PC-3 (cell line): ENCODE measurements around the gene RIMBP2. TPM values are rescaled to one million over a fixed set of nuclear protein-coding genes. Genes with fewer than 3 reads are reported as not detected.

Experiments used
- ATAC-seq: fragments of 200-7000 bp; cut with Tn5 transposase; 2 replicates; pipeline ENCODE4 v1.9.1; 2020; ENCODE audit warnings: mild to moderate bottlenecking, moderate library complexity
- BruUV-seq: library from RNA; stranded (reverse); fragments of 400-500 nt; replicated peaks from 2 replicates; lab custom pipeline; 2021; lab: Mats Ljungman, UMichigan
- CTCF ChIA-PET: fragments of 300-600 bp; sonication (Branson Sonifier 250); formaldehyde crosslinking; loops from one replicate; lab custom pipeline; 2022; ENCODE audit warnings: antibody characterized with exemption; lab: Charles Lee
- POLR2A ChIA-PET: fragments of 300-600 bp; sonication (Branson Sonifier 250); formaldehyde crosslinking; loops from one replicate; lab custom pipeline; 2022; ENCODE audit warnings: antibody characterized with exemption; ENCODE audit not compliant: unreplicated experiment; lab: Charles Lee
- DNase-seq: peaks from one replicate; pipeline ENCODE4 v3.0.0-alpha.2; 2015
- H2AFZ ChIP-seq: fragments of 300-600 bp; sonication (generic); 2 replicates; pipeline ENCODE4 v1.6.0; 2016; ENCODE audit warnings: antibody characterized with exemption, low read length
- H3F3A ChIP-seq: fragments of 300-600 bp; sonication (generic); one replicate; pipeline ENCODE4 v1.6.0; 2017; ENCODE audit warnings: antibody characterized with exemption, low read length, control low read depth, mild to moderate bottlenecking; ENCODE audit not compliant: unreplicated experiment
- H3K27ac ChIP-seq: fragments of 300-600 bp; sonication (generic); 2 replicates; pipeline ENCODE4 v1.5.1; 2016; ENCODE audit warnings: mild to moderate bottlenecking, low read length
- H3K27me3 ChIP-seq: fragments of 300-600 bp; sonication (generic); 2 replicates; pipeline ENCODE4 v1.6.1; 2016; ENCODE audit warnings: low read length, mixed read lengths
- H3K36me3 ChIP-seq: fragments of 300-600 bp; sonication (generic); 2 replicates; pipeline ENCODE4 v1.6.1; 2016; ENCODE audit warnings: low read depth, mixed run types, low read length, mixed read lengths
- H3K4me1 ChIP-seq: fragments of 300-600 bp; sonication (generic); 2 replicates; pipeline ENCODE4 v1.5.1; 2016; ENCODE audit warnings: low read length; ENCODE audit not compliant: insufficient read depth
- H3K4me2 ChIP-seq: fragments of 300-600 bp; sonication (generic); 2 replicates; pipeline ENCODE4 v1.6.0; 2016; ENCODE audit warnings: low read length
- H3K4me3 ChIP-seq: fragments of 300-600 bp; sonication (generic); 2 replicates; pipeline ENCODE4 v1.5.1; 2016; ENCODE audit warnings: mild to moderate bottlenecking, low read length, mixed read lengths
- H3K79me2 ChIP-seq: fragments of 300-600 bp; sonication (generic); 2 replicates; pipeline ENCODE4 v1.6.1; 2017; ENCODE audit warnings: low read length, mixed read lengths
- H3K9ac ChIP-seq: fragments of 300-600 bp; sonication (generic); 2 replicates; pipeline ENCODE4 v1.6.0; 2016; ENCODE audit warnings: mild to moderate bottlenecking, low read length
- H3K9me2 ChIP-seq: fragments of 300-600 bp; sonication (generic); replicated peaks from 2 replicates; pipeline ENCODE4 v1.6.1; 2016; ENCODE audit warnings: mixed run types, low read length, mixed read lengths
- H3K9me3 ChIP-seq: fragments of 300-600 bp; sonication (generic); 2 replicates; pipeline ENCODE4 v1.6.1; 2016; ENCODE audit warnings: low read length, mixed read lengths
- H4K20me1 ChIP-seq: fragments of 300-600 bp; sonication (generic); 2 replicates; pipeline ENCODE4 v1.6.1; 2016; ENCODE audit warnings: low read length, mixed read lengths
- CTCF ChIP-seq: fragments of 300-600 bp; sonication (generic); conservative IDR thresholded peaks from 2 replicates; pipeline ENCODE4 v1.5.1; 2017; ENCODE audit warnings: antibody characterized with exemption, low read depth, mild to moderate bottlenecking, low read length
- EZH2 ChIP-seq: fragments of 300-600 bp; sonication (generic); IDR thresholded peaks from one replicate; pipeline ENCODE4 v1.6.1; 2017; ENCODE audit warnings: antibody characterized with exemption, mild to moderate bottlenecking, low read length; ENCODE audit not compliant: unreplicated experiment
- EZH2phosphoT487 ChIP-seq: fragments of 300-600 bp; sonication (generic); IDR thresholded peaks from 2 replicates; pipeline ENCODE4 v1.6.1; 2018; ENCODE audit warnings: mild to moderate bottlenecking, antibody characterized with exemption, low read length, borderline replicate concordance
- intact Hi-C: fragments of 100-400 bp; cut with micrococcal nuclease; formaldehyde crosslinking; loops from 2 replicates; pipeline ENCODE4 v1.9.0; 2023
- total RNA-seq: library from RNA; depleted of rRNA; stranded (reverse); fragments of >200 nt; gene quantifications from 2 replicates; pipeline ENCODE4 v1.2.3, GENCODE V29; 2014

The RIMBP2 gene
- total RNA-seq, 1 experiment from 2014 or later: not detected

GRCh38 chr12:130641533-130642184 lies 74.4 kb downstream of the RIMBP2 start:
- no peaks in the 10 kb centered on the region for H3K4me1 ChIP-seq
- H3K4me2 ChIP-seq: no peak overlapping the region
- H3K4me3 ChIP-seq: no peak overlapping the region
- DNase-seq (no peak), ATAC-seq (no peak)
- H3K9me2 ChIP-seq: no peaks in the 10 kb centered on the region
- no peak overlapping the region for H3K9ac ChIP-seq
- H3K27me3 ChIP-seq: no peaks in the 10 kb centered on the region
- no peak overlapping the region for H2AFZ ChIP-seq
- no peak overlapping the region for H3K27ac ChIP-seq
- no peaks in the 10 kb centered on the region for H3K79me2 ChIP-seq
- no peaks in the 10 kb centered on the region for H4K20me1 ChIP-seq
- H3K9me3 ChIP-seq: no peaks in the 10 kb centered on the region
- TF ChIP-seq CTCF (no peak), EZH2phosphoT487 (no peak), EZH2 (no peak)
- no peaks in the 10 kb centered on the region for H3K36me3 ChIP-seq
- ChIA-PET POLR2A (no interaction called here), CTCF (no interaction called here)
- no TSS peak for BruUV-seq
- intact Hi-C loops: no loop called here
- no peaks in the 10 kb centered on the region for H3F3A ChIP-seq

GRCh38 chr12:130640901-130641300 lies 75.2 kb downstream of the RIMBP2 start:
- no peak for DNase-seq
- intact Hi-C loops: no loop called here
- no peak for TF ChIP-seq EZH2phosphoT487
- no peak for TF ChIP-seq CTCF
- TF ChIP-seq EZH2: no peak
- no peaks in the 10 kb centered on the region for H3K79me2 ChIP-seq
- no peak overlapping the region for H3K27ac ChIP-seq
- ChIA-PET POLR2A (no interaction called here), CTCF (no interaction called here)
- no peaks in the 10 kb centered on the region for H3K36me3 ChIP-seq
- no peak overlapping the region for H3K4me2 ChIP-seq
- no peaks in the 10 kb centered on the region for H3K9me3 ChIP-seq
- no peaks in the 10 kb centered on the region for H3K27me3 ChIP-seq
- no peaks in the 10 kb centered on the region for H3K4me1 ChIP-seq
- BruUV-seq: no TSS peak
- H3K9ac ChIP-seq: no peak overlapping the region
- no peak for ATAC-seq
- H3F3A ChIP-seq: no peaks in the 10 kb centered on the region
- H2AFZ ChIP-seq: no peak overlapping the region
- H3K4me3 ChIP-seq: no peak overlapping the region
- no peaks in the 10 kb centered on the region for H3K9me2 ChIP-seq
- no peaks in the 10 kb centered on the region for H4K20me1 ChIP-seq

- Histone ChIP-seq H3K27me3 (no peaks in the 10 kb centered on the region), H3K9ac (no peak overlapping the region), H3K4me3 (no peak overlapping the region), H3F3A (no peaks in the 10 kb centered on the region), H3K9me3 (no peaks in the 10 kb centered on the region), H3K79me2 (no peaks in the 10 kb centered on the region), H4K20me1 (no peaks in the 10 kb centered on the region), H3K4me1 (no peaks in the 10 kb centered on the region), H3K36me3 (no peaks in the 10 kb centered on the region), H2AFZ (no peak overlapping the region), H3K27ac (no peak overlapping the region), H3K9me2 (no peaks in the 10 kb centered on the region), H3K4me2 (no peak overlapping the region)
- intact Hi-C loops: no loop called here
- POLR2A ChIA-PET: no interaction called here
- CTCF ChIA-PET: no interaction called here
- TF ChIP-seq CTCF (no peak), EZH2 (no peak), EZH2phosphoT487 (no peak)
- no TSS peak for BruUV-seq
- ATAC-seq (no peak), DNase-seq (no peak)
Observed at GRCh38 chr12:130640496-130640895, 75.6 kb downstream of the RIMBP2 start.
